Smooth muscle cell (in vitro differentiated cells): Measurements from ENCODE around the gene SEC11A. TPM values are rescaled to one million over a fixed set of nuclear protein-coding genes. Genes with fewer than 3 reads are reported as not detected.

Experiments
- DNase-seq: peaks from one replicate; lab custom pipeline; 2025; ENCODE audit not compliant: unreplicated experiment; lab: John Stamatoyannopoulos, UW
- H2AFZ ChIP-seq: fragments of 200-600 bp; sonication (generic); 2 replicates; pipeline ENCODE4 v1.6.0; 2016; ENCODE audit warnings: antibody characterized with exemption, low read depth, mild to moderate bottlenecking
- H3F3A ChIP-seq: fragments of 200-600 bp; sonication (generic); 2 replicates; pipeline ENCODE4 v1.6.0; 2017; ENCODE audit warnings: antibody characterized with exemption, low read depth
- H3K27ac ChIP-seq: fragments of 200-600 bp; sonication (generic); 2 replicates; pipeline ENCODE4 v1.5.1; 2016; ENCODE audit warnings: low read depth, mild to moderate bottlenecking
- H3K27me3 ChIP-seq: fragments of 200-600 bp; sonication (generic); 2 replicates; pipeline ENCODE4 v1.6.1; 2016; ENCODE audit warnings: low read depth, mild to moderate bottlenecking
- H3K36me3 ChIP-seq: fragments of 200-600 bp; sonication (generic); 2 replicates; pipeline ENCODE4 v1.5.1; 2016; ENCODE audit warnings: low read depth
- H3K4me1 ChIP-seq: fragments of 200-600 bp; sonication (generic); 2 replicates; pipeline ENCODE4 v1.5.1; 2016; ENCODE audit warnings: low read depth
- H3K4me2 ChIP-seq: fragments of 200-600 bp; sonication (generic); 2 replicates; pipeline ENCODE4 v1.6.0; 2016; ENCODE audit warnings: mild to moderate bottlenecking
- H3K4me3 ChIP-seq: fragments of 200-600 bp; sonication (generic); 2 replicates; pipeline ENCODE4 v1.5.1; 2016; ENCODE audit warnings: mild to moderate bottlenecking
- H3K79me2 ChIP-seq: fragments of 200-600 bp; sonication (generic); 2 replicates; pipeline ENCODE4 v1.6.0; 2016; ENCODE audit warnings: low read depth, mild to moderate bottlenecking
- H3K9ac ChIP-seq: fragments of 200-600 bp; sonication (generic); 2 replicates; pipeline ENCODE4 v1.6.0; 2016; ENCODE audit warnings: low read depth
- H3K9me3 ChIP-seq: fragments of 200-600 bp; sonication (generic); replicated peaks from 2 replicates; pipeline ENCODE4 v1.5.1; 2016; ENCODE audit warnings: low read depth
- H4K20me1 ChIP-seq: fragments of 200-600 bp; sonication (generic); 2 replicates; pipeline ENCODE4 v1.6.0; 2016; ENCODE audit warnings: low read depth
- CTCF ChIP-seq: fragments of 200-600 bp; sonication (generic); IDR thresholded peaks from 2 replicates; pipeline ENCODE4 v1.5.1; 2017; ENCODE audit warnings: borderline replicate concordance, mild to moderate bottlenecking, antibody characterized with exemption; ENCODE audit not compliant: insufficient read depth, poor library complexity, severe bottlenecking
- WGBS: methylation state at CpG from one replicate; pipeline ENCODE4 v1.1.7; 2016; ENCODE audit warnings: low lambda C conversion rate; 5-methylcytosine and 5-hydroxymethylcytosine counted together
- polyA plus RNA-seq: library from polyadenylated mRNA; unstranded; fragments of >200 nt; fragmentation: Nextera tagmentation; extraction: Ambion mirVana; gene quantifications from 2 replicates; pipeline ENCODE4 v1.2.1, GENCODE V29; 2016
- total RNA-seq: library from RNA; depleted of rRNA; stranded (reverse); fragments of >200 nt; gene quantifications from 2 replicates; pipeline ENCODE4 v1.2.3, GENCODE V29; 2014

SEC11A gene
- total and polyA plus RNA-seq, 2 experiments from 2014 or later = 228 to 276 TPM

DNA sequence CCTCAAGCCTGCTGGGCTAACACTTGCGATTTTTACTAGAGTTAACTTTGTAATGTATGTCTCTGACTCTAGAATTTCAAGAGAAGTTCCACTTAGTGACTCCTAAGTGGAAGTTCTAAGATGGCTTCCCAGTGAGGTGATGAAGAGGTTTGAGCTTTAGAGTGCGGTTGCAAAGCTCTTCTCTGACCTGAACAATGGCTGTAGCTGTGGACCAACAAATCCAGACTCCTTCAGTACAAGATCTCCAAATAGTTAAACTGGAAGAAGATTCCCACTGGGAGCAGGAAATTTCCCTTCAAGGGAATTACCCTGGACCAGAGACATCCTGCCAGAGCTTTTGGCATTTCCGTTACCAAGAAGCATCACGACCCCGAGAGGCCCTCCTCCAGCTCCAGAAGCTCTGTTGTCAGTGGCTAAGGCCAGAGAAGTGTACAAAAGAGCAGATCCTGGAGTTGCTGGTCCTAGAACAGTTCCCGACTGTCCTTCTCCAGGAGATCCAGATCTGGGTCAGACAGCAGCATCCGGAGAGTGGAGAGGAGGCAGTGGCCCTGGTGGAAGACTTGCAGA is 84.2 kb downstream of the SEC11A start:
- DNase-seq = no peak

GRCh38 chr15:84629033-84629432 is 86.9 kb downstream of the SEC11A start:
- Histone ChIP-seq H3K9ac (no peak overlapping the region), H3K4me2 (no peak overlapping the region), H3K79me2 (peaks cover 10% of the 10 kb centered on the region), H3K4me3 (no peak overlapping the region), H3K27ac (no peak overlapping the region), H3K36me3 (no peaks in the 10 kb centered on the region), H3K9me3 (no peaks in the 10 kb centered on the region), H3K27me3 (no peaks in the 10 kb centered on the region), H3K4me1 (peaks cover 11% of the 10 kb centered on the region), H4K20me1 (peaks cover 21% of the 10 kb centered on the region), H3F3A (peaks cover 6% of the 10 kb centered on the region), H2AFZ (no peak overlapping the region)
- no peak for DNase-seq
- TF ChIP-seq CTCF = no peak
- WGBS = 95% methylated on average over 9 of the region's 9 CpGs

More for the DNA sequence above, 84.2 kb downstream of the SEC11A start:
- TF ChIP-seq CTCF = no peak
- H3K27ac ChIP-seq = peak overlapping the region; percentile 53
- peak overlapping the region; percentile 67 for H3K4me3 ChIP-seq
- H3K36me3 ChIP-seq = no peaks in the 10 kb centered on the region
- peak overlapping the region; percentile 95 for H3K4me2 ChIP-seq
- peak overlapping the region; percentile 93 for H2AFZ ChIP-seq
- peaks cover 20% of the 10 kb centered on the region for H3K4me1 ChIP-seq
- peaks cover 6% of the 10 kb centered on the region for H3F3A ChIP-seq
- H3K9me3 ChIP-seq = no peaks in the 10 kb centered on the region
- no peaks in the 10 kb centered on the region for H3K27me3 ChIP-seq
- H4K20me1 ChIP-seq = peaks cover 46% of the 10 kb centered on the region
- peaks cover 23% of the 10 kb centered on the region for H3K79me2 ChIP-seq
- 51% methylated on average over 7 of the region's 7 CpGs for WGBS
- H3K9ac ChIP-seq = peak overlapping the region; percentile 58

GRCh38 chr15:84625123-84625522 is 90.8 kb downstream of the SEC11A start:
- H3K4me3 ChIP-seq = no peak overlapping the region

More at GRCh38 chr15:84625123-84625522, 90.8 kb downstream of the SEC11A start:
- 94% methylated on average over 2 of the region's 2 CpGs for WGBS
- Histone ChIP-seq H3F3A (no peaks in the 10 kb centered on the region), H3K27ac (no peak overlapping the region), H4K20me1 (no peaks in the 10 kb centered on the region), H2AFZ (no peak overlapping the region), H3K4me1 (no peaks in the 10 kb centered on the region), H3K4me2 (no peak overlapping the region), H3K9me3 (peaks cover 21% of the 10 kb centered on the region), H3K9ac (no peak overlapping the region), H3K79me2 (no peaks in the 10 kb centered on the region), H3K27me3 (no peaks in the 10 kb centered on the region), H3K36me3 (peaks cover 26% of the 10 kb centered on the region)
- no peak for DNase-seq
- no peak for TF ChIP-seq CTCF
